HG03469 (cell line): ENCODE results near the gene GRIFIN.

Experiments used
- ATAC-seq: cut with Tn5 transposase; IDR thresholded peaks from one replicate; pipeline ENCODE4 v1.9.1; 2021; ENCODE audit warnings: mild to moderate bottlenecking, moderate library complexity, moderate number of reproducible peaks; ENCODE audit not compliant: unreplicated experiment

The GRIFIN gene

DNA sequence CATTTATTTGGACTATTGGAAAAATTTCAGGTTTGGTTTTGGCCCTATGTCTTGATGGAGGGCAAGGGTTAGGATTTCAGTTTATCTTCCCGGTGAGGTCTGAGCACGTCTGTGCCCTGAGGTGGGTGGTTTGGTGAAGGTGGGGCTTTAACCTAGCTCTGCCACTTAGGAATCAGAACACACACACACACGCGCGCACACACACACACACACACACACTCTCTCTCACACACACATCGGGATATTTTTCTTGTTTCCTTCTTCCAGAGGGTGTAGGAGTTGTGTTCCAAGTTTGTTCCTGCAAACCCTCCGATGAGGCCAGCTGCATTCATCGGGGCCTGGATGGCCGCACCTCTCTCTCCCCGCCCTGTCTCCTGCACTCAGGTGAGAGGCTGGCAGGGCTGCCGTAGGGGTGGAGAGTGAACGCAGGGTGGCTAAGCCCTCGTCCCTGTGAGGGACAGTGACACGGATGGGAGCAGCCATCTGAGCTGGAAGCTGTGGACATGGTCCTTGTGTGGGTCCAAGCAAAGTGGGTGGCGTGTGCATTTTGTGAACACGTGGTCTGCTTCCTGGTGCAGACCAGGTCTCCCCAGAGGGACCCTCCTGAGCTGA is 38.6 kb downstream of the GRIFIN start:
- no peak for ATAC-seq

DNA sequence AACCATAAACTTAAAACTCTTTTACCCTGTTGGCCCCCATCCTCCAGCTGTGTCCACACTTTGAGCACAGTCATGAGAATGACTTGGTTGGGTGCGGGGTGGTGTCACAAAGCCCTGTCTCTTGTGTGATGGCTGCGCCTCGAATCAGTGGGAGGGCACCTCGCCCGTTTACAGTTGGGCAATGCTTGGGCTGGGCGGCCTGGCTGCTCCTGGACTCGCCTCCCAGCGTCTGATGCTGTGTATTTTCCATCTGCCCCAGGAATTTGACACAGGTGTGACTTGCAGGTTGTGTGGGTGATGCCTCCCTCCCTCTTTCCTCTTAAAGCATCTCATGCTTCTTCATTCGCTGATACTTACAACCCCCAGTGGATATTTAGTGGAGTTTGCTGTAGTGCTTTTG is 39.1 kb downstream of the GRIFIN start:
- ATAC-seq, result no peak

DNA sequence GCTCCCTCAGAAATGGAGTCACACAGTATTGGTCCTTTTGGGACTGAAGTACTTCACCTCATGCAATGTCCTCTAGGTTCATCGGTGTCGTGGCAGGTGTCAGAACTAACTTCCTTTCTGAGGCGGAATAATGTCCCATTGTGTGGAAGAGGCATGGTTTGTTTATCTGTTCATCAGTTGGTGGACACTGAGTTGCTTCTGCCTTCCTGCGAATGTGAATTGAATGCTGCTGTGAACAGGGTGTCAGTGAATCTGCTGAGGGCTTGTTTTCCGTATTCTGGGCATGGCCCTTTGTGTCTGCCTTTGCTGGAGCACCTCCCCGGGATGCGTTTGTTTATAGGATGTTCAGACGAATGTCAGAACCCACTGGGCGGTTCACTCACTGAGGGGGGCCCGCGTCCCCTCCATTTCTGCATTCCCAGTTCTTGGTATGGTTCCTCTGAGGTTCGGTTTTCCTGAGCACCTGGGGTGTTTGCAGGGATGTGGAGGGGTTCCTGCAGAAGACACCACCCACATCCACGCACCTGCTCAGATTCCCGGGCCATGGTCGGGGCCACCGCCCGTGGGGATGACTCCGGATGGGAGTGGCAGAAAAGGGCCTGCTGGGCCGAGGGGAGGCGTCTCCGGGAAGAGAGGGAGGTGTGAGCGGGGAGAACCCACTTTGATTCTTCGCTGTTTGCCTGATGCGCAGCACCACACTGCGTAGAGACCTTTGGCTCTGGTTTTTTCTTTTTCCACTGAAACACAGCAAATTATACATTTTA is 39.7 kb downstream of the GRIFIN start:
- no peak for ATAC-seq

DNA sequence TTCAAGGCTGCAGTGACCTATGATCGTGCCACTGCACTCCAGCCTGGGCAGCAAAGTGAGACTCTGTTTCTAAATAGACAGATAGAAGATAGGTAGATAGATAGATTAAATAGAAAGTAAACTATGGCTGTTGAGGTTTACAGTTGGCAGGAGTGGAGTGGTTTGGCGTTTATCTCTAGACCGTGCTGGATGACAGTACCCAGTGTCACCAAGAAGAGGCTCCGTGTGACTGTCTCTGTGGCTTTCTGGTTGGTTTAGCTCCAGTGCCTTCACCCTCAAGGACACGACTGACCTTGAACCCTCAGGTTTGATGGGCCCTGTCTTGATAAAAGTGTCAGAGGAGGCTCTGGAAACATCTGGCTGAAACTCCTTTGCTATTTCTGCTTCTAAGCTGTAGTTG is 41.1 kb downstream of the GRIFIN start:
- ATAC-seq, result no peak

DNA sequence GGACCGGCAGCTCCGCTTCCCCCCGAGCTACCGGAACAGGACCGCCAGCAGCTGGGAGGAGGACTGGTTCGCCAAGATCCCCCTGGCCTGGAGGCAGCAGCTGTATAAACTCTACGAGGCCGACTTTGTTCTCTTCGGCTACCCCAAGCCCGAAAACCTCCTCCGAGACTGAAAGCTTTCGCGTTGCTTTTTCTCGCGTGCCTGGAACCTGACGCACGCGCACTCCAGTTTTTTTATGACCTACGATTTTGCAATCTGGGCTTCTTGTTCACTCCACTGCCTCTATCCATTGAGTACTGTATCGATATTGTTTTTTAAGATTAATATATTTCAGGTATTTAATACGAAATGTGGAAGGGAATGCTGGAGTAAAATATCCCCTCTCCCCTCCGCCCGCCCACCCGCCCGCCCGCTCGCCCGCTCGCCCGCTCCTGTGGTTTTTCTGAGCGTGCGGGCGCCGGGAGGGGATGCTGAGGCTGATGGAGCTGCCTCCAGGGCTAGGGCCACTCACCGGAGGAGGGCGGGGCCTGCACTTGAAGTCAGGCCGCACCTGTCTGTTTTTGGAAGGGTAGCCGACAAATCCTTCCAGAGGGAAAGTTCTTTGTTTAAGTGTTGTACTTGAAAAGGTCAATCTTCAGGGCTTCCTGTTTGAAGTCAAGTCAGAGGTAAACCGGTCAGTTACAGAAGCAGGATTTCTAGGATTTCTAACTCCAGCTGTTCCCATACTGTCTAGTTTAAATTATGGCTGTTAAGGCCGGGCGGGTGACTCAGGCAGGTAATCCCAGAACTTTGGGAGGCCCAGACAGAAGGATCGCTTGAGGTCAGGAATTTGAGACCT is 42.3 kb downstream of the GRIFIN start:
- ATAC-seq, result no peak

DNA sequence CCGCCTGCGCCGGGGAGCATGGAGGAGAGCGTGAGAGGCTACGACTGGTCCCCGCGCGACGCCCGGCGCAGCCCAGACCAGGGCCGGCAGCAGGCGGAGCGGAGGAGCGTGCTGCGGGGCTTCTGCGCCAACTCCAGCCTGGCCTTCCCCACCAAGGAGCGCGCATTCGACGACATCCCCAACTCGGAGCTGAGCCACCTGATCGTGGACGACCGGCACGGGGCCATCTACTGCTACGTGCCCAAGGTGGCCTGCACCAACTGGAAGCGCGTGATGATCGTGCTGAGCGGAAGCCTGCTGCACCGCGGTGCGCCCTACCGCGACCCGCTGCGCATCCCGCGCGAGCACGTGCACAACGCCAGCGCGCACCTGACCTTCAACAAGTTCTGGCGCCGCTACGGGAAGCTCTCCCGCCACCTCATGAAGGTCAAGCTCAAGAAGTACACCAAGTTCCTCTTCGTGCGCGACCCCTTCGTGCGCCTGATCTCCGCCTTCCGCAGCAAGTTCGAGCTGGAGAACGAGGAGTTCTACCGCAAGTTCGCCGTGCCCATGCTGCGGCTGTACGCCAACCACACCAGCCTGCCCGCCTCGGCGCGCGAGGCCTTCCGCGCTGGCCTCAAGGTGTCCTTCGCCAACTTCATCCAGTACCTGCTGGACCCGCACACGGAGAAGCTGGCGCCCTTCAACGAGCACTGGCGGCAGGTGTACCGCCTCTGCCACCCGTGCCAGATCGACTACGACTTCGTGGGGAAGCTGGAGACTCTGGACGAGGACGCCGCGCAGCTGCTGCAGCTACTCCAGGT is 43.1 kb downstream of the GRIFIN start:
- ATAC-seq, result no peak

DNA sequence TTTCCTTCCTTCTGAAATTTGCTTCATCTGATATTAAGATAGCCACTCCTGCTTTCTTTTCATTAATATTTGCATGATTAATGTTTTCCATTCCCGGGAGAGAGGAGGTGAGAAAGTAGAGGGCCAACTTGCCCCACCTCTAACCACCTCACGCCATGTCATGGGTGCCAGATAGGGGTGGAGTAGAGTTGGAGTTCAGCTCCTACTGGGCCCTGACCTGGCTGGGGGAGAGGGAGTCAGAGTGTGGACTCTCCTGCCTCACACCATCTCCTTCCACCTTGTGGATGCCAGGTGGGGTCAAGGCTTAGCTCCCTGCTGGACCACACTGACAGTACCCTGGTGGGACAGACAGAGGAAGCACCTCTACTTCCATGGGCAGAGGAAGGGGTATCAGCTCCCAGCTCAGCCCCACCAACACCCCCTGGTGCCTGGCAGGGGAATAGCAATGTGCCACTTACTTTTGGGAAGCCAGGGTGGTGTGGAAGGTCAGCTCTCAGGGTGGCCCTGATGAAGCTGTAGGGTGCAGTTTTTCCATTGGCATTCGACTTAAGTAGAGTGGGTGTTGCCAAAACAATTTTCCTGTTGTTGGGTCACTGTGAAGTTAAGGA is 44.8 kb downstream of the GRIFIN start:
- ATAC-seq, result no peak

DNA sequence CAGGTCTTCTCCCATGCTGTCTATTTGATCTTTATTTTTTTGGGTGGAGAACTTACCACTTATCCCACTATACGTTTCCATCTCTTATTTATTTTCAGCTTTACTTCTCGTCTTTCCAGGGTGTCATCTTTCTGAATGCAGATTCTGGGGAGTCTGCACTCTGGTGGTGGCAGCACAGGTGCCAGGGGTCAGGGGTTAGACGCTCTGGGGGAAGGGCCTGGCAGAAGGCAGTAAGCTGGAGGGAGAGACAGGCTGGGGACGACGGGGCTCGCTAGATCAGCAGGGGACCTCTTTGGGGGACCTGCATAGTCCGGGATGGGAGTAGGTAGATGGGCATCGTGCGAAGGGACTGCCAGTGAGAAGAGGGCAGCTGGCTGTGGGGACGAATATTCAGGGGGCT is 50.4 kb downstream of the GRIFIN start:
- no peak for ATAC-seq
